Liver (tissue), 3 donors: Measurements from ENCODE around the gene DOK1.

Experiments
- ATF3 ChIP-seq: IDR thresholded peaks from 2 replicates; pipeline ENCODE4 v1.6.1; 2016; ENCODE audit warnings: antibody characterized with exemption
- CTCF ChIP-seq: fragments of 150-350 bp; IDR thresholded peaks from 2 replicates; pipeline ENCODE4 v1.5.1; 2017; ENCODE audit warnings: improper control_type of control experiment, low read depth, low read length; ENCODE audit not compliant: missing input control
- GABPA ChIP-seq, 2 donors: IDR thresholded peaks in 1 of 2; conservative IDR thresholded peaks in 1 of 2; 2 replicates each; pipeline ENCODE4 v1.6.1; 2016; ENCODE audit warnings: antibody characterized with exemption in 2 of 2, mild to moderate bottlenecking in 1 of 2, moderate library complexity in 1 of 2
- HNF4A ChIP-seq, 2 donors: conservative IDR thresholded peaks; 2 replicates each; pipeline ENCODE4 v1.6.1; 2016; ENCODE audit warnings: antibody characterized with exemption in 2 of 2, mild to moderate bottlenecking in 2 of 2
- JUND ChIP-seq, 2 donors: IDR thresholded peaks; 2 replicates each; pipeline ENCODE4 v1.6.1; 2016; ENCODE audit warnings: antibody characterized with exemption in 2 of 2
- MAX ChIP-seq: IDR thresholded peaks from 2 replicates; pipeline ENCODE4 v1.6.1; 2016; ENCODE audit warnings: antibody characterized with exemption
- RAD21 ChIP-seq, 2 donors: IDR thresholded peaks; 2 replicates each; pipeline ENCODE4 v1.6.1; 2016; ENCODE audit warnings: antibody characterized with exemption in 2 of 2, mild to moderate bottlenecking in 2 of 2
- REST ChIP-seq: IDR thresholded peaks from 2 replicates; pipeline ENCODE4 v1.6.1; 2016; ENCODE audit warnings: antibody characterized with exemption, mild to moderate bottlenecking
- RXRA ChIP-seq, 2 donors: IDR thresholded peaks; 2 replicates each; pipeline ENCODE4 v1.6.1; 2017 to 2018; ENCODE audit warnings: antibody characterized with exemption in 2 of 2, mild to moderate bottlenecking in 1 of 2
- TAF1 ChIP-seq: conservative IDR thresholded peaks from 2 replicates; pipeline ENCODE4 v1.6.1; 2016; ENCODE audit warnings: antibody characterized with exemption, mild to moderate bottlenecking
- donor health status: healthy.
- donor health status: healthy.

- TF ChIP-seq CTCF = no peak
- no peak for TF ChIP-seq GABPA (IDR thresholded peaks at IDR 0.05 in 1 of 2, conservative IDR thresholded peaks at IDR 0.05 in 1 of 2)
- no peak for TF ChIP-seq RAD21 (IDR thresholded peaks at IDR 0.05)
- TF ChIP-seq ATF3 = no peak
- TF ChIP-seq MAX = no peak
- no peak for TF ChIP-seq REST
- no peak for TF ChIP-seq RXRA (IDR thresholded peaks at IDR 0.05)
- TF ChIP-seq TAF1 = no peak
- TF ChIP-seq HNF4A (conservative IDR thresholded peaks at IDR 0.05) = no peak
- TF ChIP-seq JUND (IDR thresholded peaks at IDR 0.05) = no peak
These were observed 3.0 kb upstream of the DOK1 start for GRCh38 chr2:74551530-74551929.
